ENCODE results near the gene L3MBTL4.

L3MBTL4 gene

GRCh38 chr18:6024745-6025248, 389.9 kb downstream of the L3MBTL4 start:
- DNase-seq (ENCODE audit: low read depth) = no peak

- DNase-seq (ENCODE audit: low read depth) = no peak
Measured at GRCh38 chr18:6023551-6023950, 391.2 kb downstream of the L3MBTL4 start.

GRCh38 chr18:6022845-6023244, 391.9 kb downstream of the L3MBTL4 start:
- peak; percentile 75 for DNase-seq (ENCODE audit: low read depth)

GRCh38 chr18:6022074-6022444, 392.7 kb downstream of the L3MBTL4 start:
- DNase-seq (ENCODE audit: low read depth) = peak; percentile 42

GRCh38 chr18:6021306-6022073, 393.2 kb downstream of the L3MBTL4 start:
- no peak for DNase-seq (ENCODE audit: low read depth)

GRCh38 chr18:6018671-6019070, 396.0 kb downstream of the L3MBTL4 start:
- no peak for DNase-seq (ENCODE audit: low read depth)

- DNase-seq (ENCODE audit: low read depth) = peak; percentile 11
Measured at GRCh38 chr18:6017171-6017570, 397.5 kb downstream of the L3MBTL4 start.

- no peak for DNase-seq (ENCODE audit: low read depth)
Measured at GRCh38 chr18:6015364-6015763, 399.3 kb downstream of the L3MBTL4 start.

GRCh38 chr18:6013171-6013810, 401.4 kb downstream of the L3MBTL4 start:
- no peak for DNase-seq (ENCODE audit: low read depth)

GRCh38 chr18:6010921-6011320, 403.8 kb downstream of the L3MBTL4 start:
- no peak for DNase-seq (ENCODE audit: low read depth)

GRCh38 chr18:6010284-6010683, 404.4 kb downstream of the L3MBTL4 start:
- DNase-seq (ENCODE audit: low read depth) = peak; percentile 49

- peak; percentile 63 for DNase-seq (ENCODE audit: low read depth)
Measured at GRCh38 chr18:6009756-6010155, 405.0 kb downstream of the L3MBTL4 start.

GRCh38 chr18:6004683-6005082, 410.0 kb downstream of the L3MBTL4 start:
- no peak for DNase-seq (ENCODE audit: low read depth)

GRCh38 chr18:6004119-6004518, 410.6 kb downstream of the L3MBTL4 start:
- no peak for DNase-seq (ENCODE audit: low read depth)

- DNase-seq (ENCODE audit: low read depth) = peak; percentile 23
Measured at GRCh38 chr18:6001867-6002266, 412.8 kb downstream of the L3MBTL4 start.

GRCh38 chr18:5998907-5999306, 415.8 kb downstream of the L3MBTL4 start:
- DNase-seq (ENCODE audit: low read depth) = no peak

- no peak for DNase-seq (ENCODE audit: low read depth)
Measured at GRCh38 chr18:5998166-5998881, 416.4 kb downstream of the L3MBTL4 start.

GRCh38 chr18:5997361-5997760, 417.4 kb downstream of the L3MBTL4 start:
- no peak for DNase-seq (ENCODE audit: low read depth)

GRCh38 chr18:5995626-5996025, 419.1 kb downstream of the L3MBTL4 start:
- DNase-seq (ENCODE audit: low read depth) = no peak

- no peak for DNase-seq (ENCODE audit: low read depth)
Measured at GRCh38 chr18:5993938-5994337, 420.8 kb downstream of the L3MBTL4 start.

GRCh38 chr18:5992381-5992780, 422.3 kb downstream of the L3MBTL4 start:
- DNase-seq (ENCODE audit: low read depth) = no peak

GRCh38 chr18:5987249-5987648, 427.5 kb downstream of the L3MBTL4 start:
- no peak for DNase-seq (ENCODE audit: low read depth)
